PC-3 (cell line): ENCODE results near the gene FPGS. TPM values are rescaled to one million over a fixed set of nuclear protein-coding genes. Genes with fewer than 3 reads are reported as not detected.

ENCODE experiments used
- ATAC-seq: fragments of 200-7000 bp; cut with Tn5 transposase; 2 replicates; pipeline ENCODE4 v1.9.1; 2020; ENCODE audit warnings: mild to moderate bottlenecking, moderate library complexity
- Bru-seq: library from RNA; stranded (reverse); fragments of 400-500 nt; gene quantifications from one replicate; lab custom pipeline; 2021; lab: Mats Ljungman, UMichigan
- BruChase-seq, 2 experiments: library from RNA; stranded (reverse); fragments of 400-500 nt; gene quantifications; one replicate each; lab custom pipeline; 2021; lab: Mats Ljungman, UMichigan
- BruUV-seq: library from RNA; stranded (reverse); fragments of 400-500 nt; replicated peaks from 2 replicates; lab custom pipeline; 2021; lab: Mats Ljungman, UMichigan
- CTCF ChIA-PET: fragments of 300-600 bp; sonication (Branson Sonifier 250); formaldehyde crosslinking; loops from one replicate; lab custom pipeline; 2022; ENCODE audit warnings: antibody characterized with exemption; lab: Charles Lee
- POLR2A ChIA-PET: fragments of 300-600 bp; sonication (Branson Sonifier 250); formaldehyde crosslinking; loops from one replicate; lab custom pipeline; 2022; ENCODE audit warnings: antibody characterized with exemption; ENCODE audit not compliant: unreplicated experiment; lab: Charles Lee
- DNase-seq: peaks from one replicate; pipeline ENCODE4 v3.0.0-alpha.2; 2015
- H2AFZ ChIP-seq: fragments of 300-600 bp; sonication (generic); 2 replicates; pipeline ENCODE4 v1.6.0; 2016; ENCODE audit warnings: antibody characterized with exemption, low read length
- H3F3A ChIP-seq: fragments of 300-600 bp; sonication (generic); one replicate; pipeline ENCODE4 v1.6.0; 2017; ENCODE audit warnings: antibody characterized with exemption, low read length, control low read depth, mild to moderate bottlenecking; ENCODE audit not compliant: unreplicated experiment
- H3K27ac ChIP-seq: fragments of 300-600 bp; sonication (generic); 2 replicates; pipeline ENCODE4 v1.5.1; 2016; ENCODE audit warnings: mild to moderate bottlenecking, low read length
- H3K27me3 ChIP-seq: fragments of 300-600 bp; sonication (generic); 2 replicates; pipeline ENCODE4 v1.6.1; 2016; ENCODE audit warnings: low read length, mixed read lengths
- H3K36me3 ChIP-seq: fragments of 300-600 bp; sonication (generic); 2 replicates; pipeline ENCODE4 v1.6.1; 2016; ENCODE audit warnings: low read depth, mixed run types, low read length, mixed read lengths
- H3K4me1 ChIP-seq: fragments of 300-600 bp; sonication (generic); 2 replicates; pipeline ENCODE4 v1.5.1; 2016; ENCODE audit warnings: low read length; ENCODE audit not compliant: insufficient read depth
- H3K4me2 ChIP-seq: fragments of 300-600 bp; sonication (generic); 2 replicates; pipeline ENCODE4 v1.6.0; 2016; ENCODE audit warnings: low read length
- H3K4me3 ChIP-seq: fragments of 300-600 bp; sonication (generic); 2 replicates; pipeline ENCODE4 v1.5.1; 2016; ENCODE audit warnings: mild to moderate bottlenecking, low read length, mixed read lengths
- H3K79me2 ChIP-seq: fragments of 300-600 bp; sonication (generic); 2 replicates; pipeline ENCODE4 v1.6.1; 2017; ENCODE audit warnings: low read length, mixed read lengths
- H3K9ac ChIP-seq: fragments of 300-600 bp; sonication (generic); 2 replicates; pipeline ENCODE4 v1.6.0; 2016; ENCODE audit warnings: mild to moderate bottlenecking, low read length
- H3K9me2 ChIP-seq: fragments of 300-600 bp; sonication (generic); replicated peaks from 2 replicates; pipeline ENCODE4 v1.6.1; 2016; ENCODE audit warnings: mixed run types, low read length, mixed read lengths
- H3K9me3 ChIP-seq: fragments of 300-600 bp; sonication (generic); 2 replicates; pipeline ENCODE4 v1.6.1; 2016; ENCODE audit warnings: low read length, mixed read lengths
- H4K20me1 ChIP-seq: fragments of 300-600 bp; sonication (generic); 2 replicates; pipeline ENCODE4 v1.6.1; 2016; ENCODE audit warnings: low read length, mixed read lengths
- CTCF ChIP-seq: fragments of 300-600 bp; sonication (generic); conservative IDR thresholded peaks from 2 replicates; pipeline ENCODE4 v1.5.1; 2017; ENCODE audit warnings: antibody characterized with exemption, low read depth, mild to moderate bottlenecking, low read length
- EZH2 ChIP-seq: fragments of 300-600 bp; sonication (generic); IDR thresholded peaks from one replicate; pipeline ENCODE4 v1.6.1; 2017; ENCODE audit warnings: antibody characterized with exemption, mild to moderate bottlenecking, low read length; ENCODE audit not compliant: unreplicated experiment
- EZH2phosphoT487 ChIP-seq: fragments of 300-600 bp; sonication (generic); IDR thresholded peaks from 2 replicates; pipeline ENCODE4 v1.6.1; 2018; ENCODE audit warnings: mild to moderate bottlenecking, antibody characterized with exemption, low read length, borderline replicate concordance
- intact Hi-C: fragments of 100-400 bp; cut with micrococcal nuclease; formaldehyde crosslinking; loops from 2 replicates; pipeline ENCODE4 v1.9.0; 2023
- long read RNA-seq: library from polyadenylated mRNA; unstranded; transcript quantifications from one replicate; pipeline ENCODE4 v2.0.0, GENCODE V29; 2021; ENCODE audit not compliant: unreplicated experiment
- total RNA-seq: library from RNA; depleted of rRNA; stranded (reverse); fragments of >200 nt; gene quantifications from 2 replicates; pipeline ENCODE4 v1.2.3, GENCODE V29; 2014; rRNA removed

Gene FPGS
- total RNA-seq (78.5 and 133 TPM in 2 replicates), Bru-seq, nascent RNA (percentile 74 among the genes with signal in this experiment), BruChase-seq, experiment 1, labeled RNA remaining after a 6-hour chase (percentile 73 among the genes with signal in this experiment), BruChase-seq, experiment 2, labeled RNA remaining after a 2-hour chase (percentile 76 among the genes with signal in this experiment)
- long read RNA-seq, transcript FPGS-201 (15 exons, 2,278 nt), result minor isoform, 18 of 163 reads
- long read RNA-seq, transcript FPGS-203 (15 exons, 2,279 nt), result major isoform, 72 of 163 reads
- long read RNA-seq, partial matches to known transcripts, result 25 of 163 reads
- long read RNA-seq, other reads (novel, unspliced or antisense), result 43 of 163 reads

GRCh38 chr9:127802576-127803443 lies at the start of gene FPGS:
Gene FPGS, plus strand, starts transcription at chr9:127802882. Its CDS starts 43 bp downstream, at chr9:127802925.
- Histone ChIP-seq H2AFZ (peak within 1 kb of the TSS; percentile 63), H3K36me3 (peaks cover 9% of the 10 kb centered on the region; the same call in 1 of the 2 replicates), H3K9me2 (no peaks in the 10 kb centered on the region), H3K9me3 (no peaks in the 10 kb centered on the region), H3K4me3 (peak within 1 kb of the TSS; percentile 88), H3K4me2 (peak within 1 kb of the TSS; percentile 86), H4K20me1 (no peaks in the 10 kb centered on the region), H3K9ac (peak within 1 kb of the TSS; percentile 98), H3K79me2 (peaks cover 36% of the 10 kb centered on the region), H3F3A (no peaks in the 10 kb centered on the region), H3K27me3 (no peaks in the 10 kb centered on the region), H3K4me1 (peaks cover 27% of the 10 kb centered on the region), H3K27ac (peak within 1 kb of the TSS; percentile 90)
- POLR2A ChIA-PET, result no interaction called here
- intact Hi-C loops, result loop anchor here (5.0 kb wide), 1 partner anchor 109 kb away; no protein-coding TSS in a partner anchor
- no TSS peak for BruUV-seq
- DNase-seq (peak; percentile 72), ATAC-seq (peak; percentile 71)
- CTCF ChIA-PET, result interaction anchor here (0.8 kb wide), 1 partner anchor 315 kb away, joined by 3 read pairs; no protein-coding TSS in a partner anchor
- TF ChIP-seq CTCF (no peak), EZH2 (no peak), EZH2phosphoT487 (no peak)

GRCh38 chr9:127753148-127753547 lies 49.5 kb upstream of the FPGS start:
- ATAC-seq (no peak), DNase-seq (no peak)
- Histone ChIP-seq H3K36me3 (no peaks in the 10 kb centered on the region), H3K9me2 (no peaks in the 10 kb centered on the region), H2AFZ (no peak overlapping the region), H3K9me3 (no peaks in the 10 kb centered on the region), H3K27ac (no peak overlapping the region), H3K79me2 (no peaks in the 10 kb centered on the region), H3K4me2 (no peak overlapping the region), H3K4me3 (no peak overlapping the region), H4K20me1 (no peaks in the 10 kb centered on the region), H3K9ac (no peak overlapping the region), H3K27me3 (peaks cover 20% of the 10 kb centered on the region), H3K4me1 (no peaks in the 10 kb centered on the region), H3F3A (no peaks in the 10 kb centered on the region)
- no peak for TF ChIP-seq EZH2
- no peak for TF ChIP-seq EZH2phosphoT487
- no peak for TF ChIP-seq CTCF
- intact Hi-C loops, result no loop called here
- ChIA-PET POLR2A (no interaction called here), CTCF (no interaction called here)
- BruUV-seq, result no TSS peak
